Neural cell (in vitro differentiated cells): ENCODE data around the gene BMP2K. TPM values are rescaled to one million over a fixed set of nuclear protein-coding genes. Genes with fewer than 3 reads are reported as not detected.

Source experiments
- H2AFZ ChIP-seq: fragments of 200-600, 300-800 bp; sonication (generic), shearing (Covaris generic); 2 replicates; pipeline ENCODE4 v1.6.0; 2014; ENCODE audit warnings: low read depth, mild to moderate bottlenecking, antibody characterized with exemption, low read length, moderate library complexity
- H3F3A ChIP-seq: fragments of 200-600 bp; shearing (Covaris generic); 2 replicates; pipeline ENCODE4 v1.6.1; 2016; ENCODE audit warnings: mild to moderate bottlenecking, moderate library complexity, mixed read lengths, antibody characterized with exemption, low read length; ENCODE audit not compliant: insufficient read depth, poor library complexity, severe bottlenecking
- H3K27ac ChIP-seq: fragments of 200-600, 300-800 bp; sonication (generic), shearing (Covaris generic); 2 replicates; pipeline ENCODE4 v1.5.1; 2014; ENCODE audit warnings: mild to moderate bottlenecking, low read length, moderate library complexity
- H3K27me3 ChIP-seq: fragments of 300-800, 200-600 bp; sonication (generic), shearing (Covaris generic); 2 replicates; pipeline ENCODE4 v1.6.0; 2014; ENCODE audit warnings: mild to moderate bottlenecking, low read depth, low read length, moderate library complexity; ENCODE audit not compliant: insufficient read depth
- H3K36me3 ChIP-seq: fragments of 300-800, 200-600 bp; sonication (generic), shearing (Covaris generic); 2 replicates; pipeline ENCODE4 v1.5.1; 2014; ENCODE audit warnings: mild to moderate bottlenecking, antibody characterized with exemption, low read length, moderate library complexity; ENCODE audit not compliant: insufficient read depth
- H3K4me2 ChIP-seq: fragments of 300-800, 200-600 bp; sonication (generic), shearing (Covaris generic); 2 replicates; pipeline ENCODE4 v1.6.0; 2014; ENCODE audit warnings: mild to moderate bottlenecking, low read length
- H3K4me3 ChIP-seq: fragments of 300-800, 200-600 bp; sonication (generic), shearing (Covaris generic); 2 replicates; pipeline ENCODE4 v1.5.1; 2014; ENCODE audit warnings: mild to moderate bottlenecking, low read length, moderate library complexity
- H3K79me2 ChIP-seq: fragments of 200-600 bp; shearing (Covaris generic); replicated peaks from 2 replicates; pipeline ENCODE4 v1.6.0; 2014; ENCODE audit warnings: mild to moderate bottlenecking, low read length, moderate library complexity; ENCODE audit not compliant: insufficient read depth
- H3K9ac ChIP-seq: fragments of 300-800, 200-600 bp; sonication (generic), shearing (Covaris generic); 2 replicates; pipeline ENCODE4 v1.6.1; 2016; ENCODE audit warnings: mild to moderate bottlenecking, low read length, mixed read lengths
- H3K9me2 ChIP-seq: fragments of 200-600 bp; shearing (Covaris generic); 2 replicates; pipeline ENCODE4 v1.6.1; 2016; ENCODE audit warnings: mild to moderate bottlenecking, low read length, mixed read lengths; ENCODE audit not compliant: insufficient read depth
- H3K9me3 ChIP-seq: fragments of 200-600, 300-800 bp; sonication (generic), shearing (Covaris generic); 2 replicates; pipeline ENCODE4 v1.6.1; 2016; ENCODE audit warnings: mild to moderate bottlenecking, mixed run types, low read length, moderate library complexity, mixed read lengths
- H4K20me1 ChIP-seq: fragments of 200-600 bp; shearing (Covaris generic); 2 replicates; pipeline ENCODE4 v1.6.1; 2016; ENCODE audit warnings: mild to moderate bottlenecking, mixed run types; ENCODE audit not compliant: insufficient read depth
- EP300 ChIP-seq: fragments of 450-650 bp; conservative IDR thresholded peaks from 2 replicates; pipeline ENCODE4 v1.6.1; 2014; ENCODE audit warnings: antibody characterized with exemption, mild to moderate bottlenecking, moderate library complexity; ENCODE audit not compliant: poor library complexity, severe bottlenecking
- EZH2 ChIP-seq: fragments of 200-600, 300-800 bp; shearing (Covaris generic), sonication (generic); IDR thresholded peaks from 2 replicates; pipeline ENCODE4 v1.6.1; 2014; ENCODE audit warnings: antibody characterized with exemption, low read length, borderline replicate concordance, mild to moderate bottlenecking; ENCODE audit not compliant: insufficient read depth, poor library complexity, severe bottlenecking
- MXI1 ChIP-seq: fragments of 450-650 bp; conservative IDR thresholded peaks from 2 replicates; pipeline ENCODE4 v1.6.1; 2014; ENCODE audit warnings: antibody characterized with exemption, mild to moderate bottlenecking; ENCODE audit not compliant: poor library complexity, severe bottlenecking
- POLR2AphosphoS5 ChIP-seq: IDR thresholded peaks from 2 replicates; pipeline ENCODE4 v1.6.1; 2012
- RAD21 ChIP-seq: fragments of 450-650 bp; conservative IDR thresholded peaks from 2 replicates; pipeline ENCODE4 v1.6.1; 2014; ENCODE audit warnings: antibody characterized with exemption, mild to moderate bottlenecking, moderate library complexity
- SMC3 ChIP-seq: fragments of 450-650 bp; conservative IDR thresholded peaks from 2 replicates; pipeline ENCODE4 v1.6.1; 2014; ENCODE audit warnings: antibody characterized with exemption, mild to moderate bottlenecking, moderate library complexity; ENCODE audit not compliant: poor library complexity
- TAF1 ChIP-seq: IDR thresholded peaks from 2 replicates; pipeline ENCODE4 v1.6.1; 2012; ENCODE audit warnings: low read depth
- polyA plus RNA-seq: library from polyadenylated mRNA; depleted of rRNA; stranded (reverse); fragments of >200 nt; gene quantifications from 2 replicates; pipeline ENCODE4 v1.2.3, GENCODE V29; 2014
- TF ChIP-seq, protein P1 (sequence below): fragments of 450-650 bp; IDR thresholded peaks from 2 replicates; pipeline ENCODE4 v1.5.1; 2014; ENCODE audit warnings: antibody characterized with exemption, mild to moderate bottlenecking, moderate library complexity; ENCODE audit not compliant: poor library complexity, severe bottlenecking
- TF ChIP-seq, protein P2 (sequence below): IDR thresholded peaks from 2 replicates; pipeline ENCODE4 v1.6.1; 2012; ENCODE audit warnings: borderline replicate concordance

BMP2K gene
- polyA plus RNA-seq, 1 donor from 2014 or later, result 14.7 TPM

DNA sequence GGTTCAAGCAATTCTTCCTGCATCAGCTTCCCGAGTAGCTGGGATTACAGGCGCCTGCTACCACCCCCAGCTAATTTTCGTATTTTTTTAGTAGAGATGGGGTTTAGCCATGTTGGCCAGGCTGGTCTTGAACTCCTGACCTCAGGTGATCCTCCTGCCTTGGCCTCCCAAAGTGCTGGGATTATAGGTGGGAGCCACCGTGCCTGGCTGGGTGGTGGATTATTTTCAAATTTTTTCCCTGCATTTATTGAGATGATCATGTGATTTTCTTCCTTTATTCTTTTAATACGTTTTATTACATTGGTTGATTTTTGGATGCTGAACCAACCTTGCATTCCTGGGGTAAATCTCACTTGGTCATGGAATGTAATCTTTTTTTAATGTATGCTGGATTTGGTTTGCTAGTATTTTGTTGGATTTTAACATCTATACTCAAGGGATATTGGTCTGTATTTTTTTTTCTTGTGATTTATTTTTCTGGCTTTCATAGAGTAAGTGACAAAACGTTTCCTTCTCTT, 30.9 kb downstream of the BMP2K start:
- H3K4me3 ChIP-seq, result no peak overlapping the region
- no peak overlapping the region for H2AFZ ChIP-seq
- H3K9me3 ChIP-seq, result no peaks in the 10 kb centered on the region
- no peak overlapping the region for H3K4me2 ChIP-seq
- H3F3A ChIP-seq, result no peaks in the 10 kb centered on the region
- H3K36me3 ChIP-seq, result no peaks in the 10 kb centered on the region
- H3K27me3 ChIP-seq, result no peaks in the 10 kb centered on the region
- no peak for TF ChIP-seq MXI1
- TF ChIP-seq, protein P1, sequence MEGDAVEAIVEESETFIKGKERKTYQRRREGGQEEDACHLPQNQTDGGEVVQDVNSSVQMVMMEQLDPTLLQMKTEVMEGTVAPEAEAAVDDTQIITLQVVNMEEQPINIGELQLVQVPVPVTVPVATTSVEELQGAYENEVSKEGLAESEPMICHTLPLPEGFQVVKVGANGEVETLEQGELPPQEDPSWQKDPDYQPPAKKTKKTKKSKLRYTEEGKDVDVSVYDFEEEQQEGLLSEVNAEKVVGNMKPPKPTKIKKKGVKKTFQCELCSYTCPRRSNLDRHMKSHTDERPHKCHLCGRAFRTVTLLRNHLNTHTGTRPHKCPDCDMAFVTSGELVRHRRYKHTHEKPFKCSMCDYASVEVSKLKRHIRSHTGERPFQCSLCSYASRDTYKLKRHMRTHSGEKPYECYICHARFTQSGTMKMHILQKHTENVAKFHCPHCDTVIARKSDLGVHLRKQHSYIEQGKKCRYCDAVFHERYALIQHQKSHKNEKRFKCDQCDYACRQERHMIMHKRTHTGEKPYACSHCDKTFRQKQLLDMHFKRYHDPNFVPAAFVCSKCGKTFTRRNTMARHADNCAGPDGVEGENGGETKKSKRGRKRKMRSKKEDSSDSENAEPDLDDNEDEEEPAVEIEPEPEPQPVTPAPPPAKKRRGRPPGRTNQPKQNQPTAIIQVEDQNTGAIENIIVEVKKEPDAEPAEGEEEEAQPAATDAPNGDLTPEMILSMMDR, result no peak
- H3K27ac ChIP-seq, result no peak overlapping the region
- no peaks in the 10 kb centered on the region for H4K20me1 ChIP-seq
- no peak overlapping the region for H3K9ac ChIP-seq
- H3K79me2 ChIP-seq, result peaks cover 15% of the 10 kb centered on the region
- H3K9me2 ChIP-seq, result no peaks in the 10 kb centered on the region

DNA sequence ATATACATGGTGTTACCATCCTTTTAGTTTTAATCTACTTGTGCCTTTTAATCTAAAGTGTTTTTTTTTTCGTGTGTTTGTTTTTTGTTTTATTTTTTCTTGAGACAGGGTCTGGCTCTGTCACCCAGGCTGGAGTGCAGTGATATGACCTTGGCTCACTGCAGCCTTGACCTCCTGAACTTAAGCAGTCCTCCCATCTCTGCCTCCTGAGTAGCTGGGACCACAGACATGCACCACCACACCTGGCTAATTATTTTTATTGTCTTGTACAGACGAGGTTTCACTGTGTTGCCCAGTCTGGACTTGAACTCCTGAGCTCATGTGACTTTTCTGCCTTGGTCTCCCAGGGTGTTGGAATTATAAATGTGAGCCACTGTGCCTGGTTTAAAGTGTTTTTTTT, 33.1 kb downstream of the BMP2K start:
- H3K9me3 ChIP-seq, result no peaks in the 10 kb centered on the region
- H3K4me2 ChIP-seq, result no peak overlapping the region
- H3K79me2 ChIP-seq, result peaks cover 15% of the 10 kb centered on the region
- H4K20me1 ChIP-seq, result no peaks in the 10 kb centered on the region
- H3K9me2 ChIP-seq, result no peaks in the 10 kb centered on the region
- no peaks in the 10 kb centered on the region for H3K36me3 ChIP-seq
- no peak overlapping the region for H3K4me3 ChIP-seq
- H2AFZ ChIP-seq, result no peak overlapping the region
- no peaks in the 10 kb centered on the region for H3F3A ChIP-seq
- no peak overlapping the region for H3K27ac ChIP-seq
- no peak overlapping the region for H3K9ac ChIP-seq
- H3K27me3 ChIP-seq, result no peaks in the 10 kb centered on the region
- TF ChIP-seq SMC3 (no peak), POLR2AphosphoS5 (no peak), MXI1 (no peak), EZH2 (no peak), EP300 (no peak), RAD21 (no peak), TAF1 (no peak)
- TF ChIP-seq, protein P2, sequence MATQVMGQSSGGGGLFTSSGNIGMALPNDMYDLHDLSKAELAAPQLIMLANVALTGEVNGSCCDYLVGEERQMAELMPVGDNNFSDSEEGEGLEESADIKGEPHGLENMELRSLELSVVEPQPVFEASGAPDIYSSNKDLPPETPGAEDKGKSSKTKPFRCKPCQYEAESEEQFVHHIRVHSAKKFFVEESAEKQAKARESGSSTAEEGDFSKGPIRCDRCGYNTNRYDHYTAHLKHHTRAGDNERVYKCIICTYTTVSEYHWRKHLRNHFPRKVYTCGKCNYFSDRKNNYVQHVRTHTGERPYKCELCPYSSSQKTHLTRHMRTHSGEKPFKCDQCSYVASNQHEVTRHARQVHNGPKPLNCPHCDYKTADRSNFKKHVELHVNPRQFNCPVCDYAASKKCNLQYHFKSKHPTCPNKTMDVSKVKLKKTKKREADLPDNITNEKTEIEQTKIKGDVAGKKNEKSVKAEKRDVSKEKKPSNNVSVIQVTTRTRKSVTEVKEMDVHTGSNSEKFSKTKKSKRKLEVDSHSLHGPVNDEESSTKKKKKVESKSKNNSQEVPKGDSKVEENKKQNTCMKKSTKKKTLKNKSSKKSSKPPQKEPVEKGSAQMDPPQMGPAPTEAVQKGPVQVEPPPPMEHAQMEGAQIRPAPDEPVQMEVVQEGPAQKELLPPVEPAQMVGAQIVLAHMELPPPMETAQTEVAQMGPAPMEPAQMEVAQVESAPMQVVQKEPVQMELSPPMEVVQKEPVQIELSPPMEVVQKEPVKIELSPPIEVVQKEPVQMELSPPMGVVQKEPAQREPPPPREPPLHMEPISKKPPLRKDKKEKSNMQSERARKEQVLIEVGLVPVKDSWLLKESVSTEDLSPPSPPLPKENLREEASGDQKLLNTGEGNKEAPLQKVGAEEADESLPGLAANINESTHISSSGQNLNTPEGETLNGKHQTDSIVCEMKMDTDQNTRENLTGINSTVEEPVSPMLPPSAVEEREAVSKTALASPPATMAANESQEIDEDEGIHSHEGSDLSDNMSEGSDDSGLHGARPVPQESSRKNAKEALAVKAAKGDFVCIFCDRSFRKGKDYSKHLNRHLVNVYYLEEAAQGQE, result no peak
- TF ChIP-seq, protein P1, result no peak
